Activated gamma-delta T cell treated with Interleukin-2 at 50 U/mL for 16 hours (primary cell): ENCODE measurements around the gene TMEM196.
"Not testable (repeated sequence)": the region's sequence is repeated elsewhere in the genome, so short reads cannot be mapped to it uniquely, and the experiment has no call there.

Experiments
- DNase-seq: peaks from one replicate; pipeline ENCODE4 v3.0.0-alpha.2; 2020

TMEM196 gene

GRCh38 chr7:19705663-19706062, 67.8 kb downstream of the TMEM196 start:
- no peak for DNase-seq

- DNase-seq = no peak
Measured at GRCh38 chr7:19701471-19701870, 71.9 kb downstream of the TMEM196 start.

GRCh38 chr7:19700936-19701335, 72.5 kb downstream of the TMEM196 start:
- DNase-seq = no peak

- no peak for DNase-seq
Measured at GRCh38 chr7:19698331-19698730, 75.1 kb downstream of the TMEM196 start.

- no peak for DNase-seq
Measured at GRCh38 chr7:19696926-19697325, 76.5 kb downstream of the TMEM196 start.

- DNase-seq = no peak
Measured at GRCh38 chr7:19692111-19692828, 81.1 kb downstream of the TMEM196 start.

- DNase-seq = no peak
Measured at GRCh38 chr7:19690736-19691135, 82.7 kb downstream of the TMEM196 start.

- DNase-seq = not testable (repeated sequence)
Measured at GRCh38 chr7:19689130-19689529, 84.3 kb downstream of the TMEM196 start.

GRCh38 chr7:19681596-19681995, 91.8 kb downstream of the TMEM196 start:
- DNase-seq = no peak

GRCh38 chr7:19677180-19677579, 96.2 kb downstream of the TMEM196 start:
- no peak for DNase-seq

GRCh38 chr7:19675816-19676215, 97.6 kb downstream of the TMEM196 start:
- DNase-seq = no peak

- DNase-seq = no peak
Measured at GRCh38 chr7:19674266-19674960, 99.0 kb downstream of the TMEM196 start.

GRCh38 chr7:19670806-19671205, 102.6 kb downstream of the TMEM196 start:
- no peak for DNase-seq
